NB4 (cell line): ENCODE data around the gene CDC42EP5.

Source experiments
- DNase-seq: peaks from one replicate; pipeline ENCODE4 v3.0.0; 2010; ENCODE audit warnings: low read depth
- H3K4me3 ChIP-seq: one replicate; pipeline ENCODE4 v1.5.1; 2011; ENCODE audit warnings: mild to moderate bottlenecking, low read depth, low read length, moderate library complexity
- MYC ChIP-seq: IDR thresholded peaks from 2 replicates; pipeline ENCODE4 v1.6.1; 2011; ENCODE audit warnings: low read depth, low read length
- POLR2A ChIP-seq: IDR thresholded peaks from 2 replicates; pipeline ENCODE4 v1.6.1; 2011; ENCODE audit warnings: mild to moderate bottlenecking; ENCODE audit not compliant: insufficient read length; ENCODE audit errors: extremely low read depth
- TF ChIP-seq, protein P1 (sequence below): IDR thresholded peaks from 2 replicates; pipeline ENCODE4 v1.6.1; 2011; ENCODE audit warnings: low read depth, low read length
- TF ChIP-seq, protein P2 (sequence below): IDR thresholded peaks from one replicate; pipeline ENCODE4 v1.5.1; 2012; ENCODE audit warnings: low read depth, low read length

Gene CDC42EP5

DNA sequence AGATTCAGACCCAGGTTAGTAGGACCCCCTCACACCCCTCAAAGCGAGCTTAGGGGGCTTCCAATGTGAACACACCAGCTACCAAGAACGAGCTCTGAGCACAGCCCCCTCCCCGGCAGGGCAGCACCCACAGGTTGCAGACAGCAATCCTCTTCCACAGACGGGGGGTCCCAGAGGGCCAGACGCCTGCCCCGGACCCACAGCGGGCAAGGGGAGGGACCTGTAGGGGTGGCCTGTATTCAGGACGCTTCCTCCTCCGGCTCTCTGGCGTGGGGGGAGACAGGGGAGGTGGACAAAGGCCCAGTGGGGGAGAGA is 53.1 kb downstream of the CDC42EP5 start:
- TF ChIP-seq POLR2A (no peak), MYC (no peak)
- TF ChIP-seq, protein P1, sequence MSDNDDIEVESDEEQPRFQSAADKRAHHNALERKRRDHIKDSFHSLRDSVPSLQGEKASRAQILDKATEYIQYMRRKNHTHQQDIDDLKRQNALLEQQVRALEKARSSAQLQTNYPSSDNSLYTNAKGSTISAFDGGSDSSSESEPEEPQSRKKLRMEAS: no peak
- TF ChIP-seq, protein P2, sequence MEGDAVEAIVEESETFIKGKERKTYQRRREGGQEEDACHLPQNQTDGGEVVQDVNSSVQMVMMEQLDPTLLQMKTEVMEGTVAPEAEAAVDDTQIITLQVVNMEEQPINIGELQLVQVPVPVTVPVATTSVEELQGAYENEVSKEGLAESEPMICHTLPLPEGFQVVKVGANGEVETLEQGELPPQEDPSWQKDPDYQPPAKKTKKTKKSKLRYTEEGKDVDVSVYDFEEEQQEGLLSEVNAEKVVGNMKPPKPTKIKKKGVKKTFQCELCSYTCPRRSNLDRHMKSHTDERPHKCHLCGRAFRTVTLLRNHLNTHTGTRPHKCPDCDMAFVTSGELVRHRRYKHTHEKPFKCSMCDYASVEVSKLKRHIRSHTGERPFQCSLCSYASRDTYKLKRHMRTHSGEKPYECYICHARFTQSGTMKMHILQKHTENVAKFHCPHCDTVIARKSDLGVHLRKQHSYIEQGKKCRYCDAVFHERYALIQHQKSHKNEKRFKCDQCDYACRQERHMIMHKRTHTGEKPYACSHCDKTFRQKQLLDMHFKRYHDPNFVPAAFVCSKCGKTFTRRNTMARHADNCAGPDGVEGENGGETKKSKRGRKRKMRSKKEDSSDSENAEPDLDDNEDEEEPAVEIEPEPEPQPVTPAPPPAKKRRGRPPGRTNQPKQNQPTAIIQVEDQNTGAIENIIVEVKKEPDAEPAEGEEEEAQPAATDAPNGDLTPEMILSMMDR: no peak
- DNase-seq: no peak
- H3K4me3 ChIP-seq: no peak overlapping the region

- no peak for DNase-seq
- TF ChIP-seq POLR2A (no peak), MYC (no peak)
- TF ChIP-seq, protein P1: no peak
- TF ChIP-seq, protein P2: no peak
- H3K4me3 ChIP-seq: no peak overlapping the region
Observed at GRCh38 chr19:54418930-54419800, 53.9 kb downstream of the CDC42EP5 start.

DNA sequence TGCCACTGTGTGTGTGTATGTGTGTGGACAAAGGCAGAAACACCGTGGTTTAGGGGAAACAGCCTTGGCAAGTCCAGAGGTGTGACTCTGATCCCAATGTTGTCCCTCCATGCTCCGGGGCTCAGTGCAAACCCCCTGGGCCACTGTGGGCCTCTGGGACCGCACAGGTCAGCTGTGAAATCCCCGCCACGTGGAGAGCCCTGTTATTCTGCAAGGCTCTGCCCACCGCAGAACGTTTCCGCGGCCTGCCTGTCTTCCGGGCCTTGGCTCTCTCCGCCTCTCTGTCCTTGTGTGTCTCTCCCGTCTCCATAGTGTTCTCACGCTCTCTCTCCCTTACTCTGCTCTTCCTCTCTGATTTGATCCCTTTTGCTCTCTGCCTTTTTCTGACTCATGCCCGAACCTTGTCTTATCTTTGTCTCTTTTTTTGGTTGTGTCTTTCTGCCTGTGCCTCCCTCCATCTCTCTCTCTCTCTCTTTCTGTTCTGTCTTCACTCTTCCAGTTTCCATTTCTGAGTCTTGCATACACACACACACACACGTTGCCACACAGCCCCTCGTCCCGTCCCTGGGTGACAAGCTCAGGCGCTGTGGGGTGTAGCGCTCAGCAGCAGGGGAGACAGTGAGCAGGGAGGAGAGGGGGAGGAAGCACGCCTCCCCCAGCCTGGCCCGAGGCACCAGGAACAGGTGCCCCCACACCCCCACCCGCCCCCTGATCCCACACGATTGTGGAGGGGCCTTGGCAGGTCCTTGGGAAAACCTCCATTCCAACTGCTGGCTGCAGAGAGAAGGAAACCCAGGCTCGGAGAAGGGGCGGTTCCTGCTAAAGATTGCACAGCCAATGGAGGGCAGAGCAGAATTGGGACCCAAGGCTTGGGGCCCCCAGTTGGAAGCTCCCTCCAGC is 54.8 kb downstream of the CDC42EP5 start:
- no peak overlapping the region for H3K4me3 ChIP-seq
- peak; percentile 70 for DNase-seq
- TF ChIP-seq, protein P2: no peak
- TF ChIP-seq POLR2A (no peak), MYC (no peak)
- TF ChIP-seq, protein P1: no peak

DNA sequence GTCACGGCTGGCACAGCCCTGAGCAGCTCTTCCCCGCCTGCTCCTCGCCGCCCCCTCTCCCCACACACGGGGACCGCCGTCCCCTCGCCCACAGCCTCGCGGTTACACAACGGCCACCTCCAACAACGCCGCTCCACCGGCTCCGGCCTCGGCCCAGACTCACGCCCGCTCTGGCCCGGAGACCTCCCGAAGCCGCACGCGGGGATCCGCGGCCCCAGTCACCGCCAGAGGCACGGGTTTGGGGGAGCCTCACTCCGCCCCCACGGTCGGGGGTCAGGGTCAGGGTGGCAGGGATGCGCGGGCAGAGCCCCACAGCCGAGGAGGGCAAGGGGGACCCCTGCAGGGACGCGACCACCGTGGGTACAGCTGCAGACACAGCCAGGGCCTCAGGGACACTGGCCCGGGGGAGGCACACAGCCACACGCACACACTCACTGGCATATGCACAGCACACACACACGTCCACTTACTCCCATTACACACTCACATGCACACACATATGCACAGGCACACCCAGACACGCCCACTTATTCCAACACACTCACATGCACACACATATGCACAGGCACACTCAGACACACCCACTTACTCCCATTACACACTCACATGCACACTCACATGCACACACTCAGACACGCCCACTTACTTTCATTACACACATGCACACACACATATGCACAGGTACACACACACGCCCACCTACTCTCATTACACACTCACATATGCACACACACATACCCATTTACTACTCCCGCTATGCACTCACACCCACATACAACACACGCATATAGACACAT is 56.2 kb downstream of the CDC42EP5 start:
- TF ChIP-seq MYC: no peak
- TF ChIP-seq, protein P2: no peak
- TF ChIP-seq, protein P1: no peak
- TF ChIP-seq POLR2A: no peak
- DNase-seq: no peak
- H3K4me3 ChIP-seq: no peak overlapping the region

- no peak overlapping the region for H3K4me3 ChIP-seq
- no peak for DNase-seq
- TF ChIP-seq POLR2A (no peak), MYC (no peak)
- TF ChIP-seq, protein P2: no peak
- TF ChIP-seq, protein P1: no peak
Observed at GRCh38 chr19:54415901-54416673, 57.0 kb downstream of the CDC42EP5 start.
